NCI-H748 (cell line): ENCODE data around the gene CPB2.

Source experiments
- DNase-seq: peaks from one replicate; lab custom pipeline; 2025; ENCODE audit not compliant: unreplicated experiment; lab: John Stamatoyannopoulos, UW

CPB2 gene

GRCh38 chr13:46127358-46128023 is 22.7 kb upstream of the CPB2 start:
- DNase-seq = no peak

DNA sequence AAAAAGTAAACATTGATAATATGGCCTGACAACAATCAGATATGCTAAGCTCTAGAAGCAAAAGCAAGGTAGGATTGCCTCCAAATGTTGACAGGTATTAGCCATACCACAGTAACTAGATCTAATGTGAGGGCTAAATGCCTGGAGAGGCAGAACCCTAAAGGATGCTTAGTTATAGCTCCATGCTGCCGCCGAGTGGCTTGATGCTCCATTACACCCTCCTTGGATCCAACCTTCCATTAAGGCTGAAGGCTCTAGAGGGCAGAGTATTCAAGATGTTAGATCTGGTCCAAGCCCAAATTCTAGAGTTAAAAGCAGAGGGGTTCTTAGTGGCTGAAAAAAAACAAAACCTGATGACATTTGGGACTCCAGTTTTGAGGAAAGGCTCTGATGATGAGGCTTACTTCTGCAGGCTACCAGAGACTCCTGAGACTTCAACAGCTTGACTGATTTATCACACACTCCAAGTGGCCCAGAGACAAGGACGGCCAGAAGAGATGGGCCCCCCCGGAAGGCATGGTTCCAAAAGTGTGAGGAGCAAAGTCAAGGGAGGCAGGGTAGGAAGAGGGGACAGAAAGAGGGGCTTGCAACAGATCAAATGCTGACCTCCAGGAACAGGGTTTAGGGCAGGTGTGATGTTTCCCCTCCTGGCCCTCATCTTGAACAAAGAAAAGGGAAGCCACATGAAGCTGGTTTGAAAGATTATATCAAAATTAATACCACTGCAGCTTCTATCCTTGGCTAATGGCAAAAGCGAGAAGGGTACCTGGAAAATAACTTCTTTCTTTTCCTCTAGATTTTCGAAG is 21.9 kb upstream of the CPB2 start:
- peak; percentile 83 for DNase-seq

GRCh38 chr13:46126056-46126455 is 21.2 kb upstream of the CPB2 start:
- no peak for DNase-seq

- no peak for DNase-seq
Measured at GRCh38 chr13:46124967-46125933, 20.4 kb upstream of the CPB2 start.

DNA sequence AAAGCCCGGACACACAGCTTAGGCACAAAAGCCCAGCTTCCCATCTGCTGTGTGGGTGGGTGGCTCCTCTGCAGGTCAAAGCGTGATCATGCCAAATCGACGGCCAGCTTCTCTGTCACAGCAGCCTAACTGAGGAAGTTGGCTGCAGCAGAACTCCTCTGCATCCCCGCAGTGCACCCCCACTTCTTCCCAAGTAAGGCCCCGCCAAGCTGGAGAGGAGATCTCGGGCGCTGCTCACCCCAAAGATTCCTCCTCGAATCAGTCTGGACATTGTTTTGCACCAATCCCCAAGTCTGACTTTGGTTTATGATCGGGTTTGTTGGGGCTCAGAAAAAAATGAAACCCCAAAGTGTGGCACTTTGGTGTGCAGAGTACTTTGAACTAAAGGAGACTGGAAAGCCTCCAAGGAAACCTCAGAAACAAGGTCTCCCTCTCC is 19.7 kb upstream of the CPB2 start:
- no peak for DNase-seq

GRCh38 chr13:46122304-46122703 is 17.5 kb upstream of the CPB2 start:
- no peak for DNase-seq

- DNase-seq = no peak
Measured at GRCh38 chr13:46121597-46122163, 16.8 kb upstream of the CPB2 start.

DNA sequence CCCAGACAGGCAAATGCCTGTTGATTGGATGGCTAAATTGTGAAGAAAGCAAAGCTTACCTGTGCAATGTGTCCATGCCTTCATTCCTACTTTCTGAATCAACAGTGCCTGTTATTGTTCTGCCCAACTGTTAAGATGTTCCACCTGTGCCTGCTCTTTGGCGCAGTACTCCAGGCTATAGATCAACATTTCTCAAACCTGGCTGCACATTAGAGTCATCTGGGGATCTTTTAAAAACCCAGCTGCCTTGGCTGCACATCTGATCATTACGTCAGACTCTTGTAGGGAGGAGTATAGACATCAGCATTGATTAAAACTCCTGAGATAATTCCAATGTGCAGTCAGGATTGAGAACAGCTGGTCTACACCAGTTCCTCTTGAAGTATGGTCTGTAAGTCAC is 16.2 kb upstream of the CPB2 start:
- no peak for DNase-seq

- peak; percentile 39 for DNase-seq
Measured at GRCh38 chr13:46119883-46120614, 15.2 kb upstream of the CPB2 start.

DNA sequence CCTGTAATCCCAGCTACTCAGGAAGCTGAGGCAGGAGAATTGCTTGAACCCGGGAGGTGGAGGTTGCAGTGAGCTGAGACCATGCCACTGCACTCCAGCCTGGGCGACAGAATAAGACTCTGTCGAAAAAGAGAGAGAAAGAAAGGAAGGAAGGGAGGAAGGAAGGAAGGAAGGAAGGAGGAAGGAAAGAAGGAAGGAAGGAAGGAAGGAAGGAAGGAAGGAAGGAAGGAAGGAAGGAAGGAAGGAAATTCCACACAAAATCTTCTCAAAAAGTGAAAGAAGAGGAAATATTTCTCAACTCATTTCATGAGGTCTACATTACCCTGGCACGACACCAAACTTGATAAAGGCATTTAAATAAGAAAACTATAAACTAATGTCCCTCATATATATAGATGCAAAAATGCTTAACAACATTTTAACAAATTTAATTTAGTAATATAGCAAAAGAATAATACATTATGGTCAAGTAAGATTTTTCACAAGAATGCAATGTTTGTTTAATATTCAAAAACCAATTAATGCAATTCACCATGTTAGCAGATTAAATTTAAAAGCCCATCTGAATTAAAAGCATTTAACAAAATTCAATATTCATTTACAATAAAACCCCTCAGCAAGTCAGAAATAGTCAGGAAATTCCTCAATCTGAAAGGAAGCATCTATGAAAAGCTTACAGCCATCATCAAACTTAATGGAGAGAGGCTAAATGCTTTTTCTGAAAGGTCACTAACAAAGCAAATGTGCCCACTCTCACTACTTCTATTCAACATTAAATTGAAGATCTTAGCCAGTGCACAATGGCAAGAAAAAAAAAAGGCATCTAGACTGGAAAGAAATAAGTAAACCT is 12.0 kb upstream of the CPB2 start:
- no peak for DNase-seq

DNA sequence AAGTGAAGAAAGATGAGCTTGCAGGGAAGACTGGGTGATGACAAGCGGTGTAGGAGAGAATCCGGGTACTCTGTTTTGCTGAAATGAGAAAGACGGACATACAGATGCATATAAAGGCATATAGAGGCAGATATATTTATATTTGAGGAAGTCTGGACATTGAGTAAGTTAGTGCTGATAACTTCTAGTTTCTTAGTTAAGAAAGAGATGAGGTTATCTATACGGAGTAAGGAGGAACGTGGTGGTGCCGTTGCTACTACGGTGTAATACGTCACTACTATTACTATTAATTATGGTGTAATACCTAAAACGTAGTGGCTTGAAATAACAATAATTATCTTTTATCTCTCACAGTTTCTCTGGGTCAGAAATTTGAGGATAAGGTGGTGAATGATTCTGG is 9.8 kb upstream of the CPB2 start:
- no peak for DNase-seq

DNA sequence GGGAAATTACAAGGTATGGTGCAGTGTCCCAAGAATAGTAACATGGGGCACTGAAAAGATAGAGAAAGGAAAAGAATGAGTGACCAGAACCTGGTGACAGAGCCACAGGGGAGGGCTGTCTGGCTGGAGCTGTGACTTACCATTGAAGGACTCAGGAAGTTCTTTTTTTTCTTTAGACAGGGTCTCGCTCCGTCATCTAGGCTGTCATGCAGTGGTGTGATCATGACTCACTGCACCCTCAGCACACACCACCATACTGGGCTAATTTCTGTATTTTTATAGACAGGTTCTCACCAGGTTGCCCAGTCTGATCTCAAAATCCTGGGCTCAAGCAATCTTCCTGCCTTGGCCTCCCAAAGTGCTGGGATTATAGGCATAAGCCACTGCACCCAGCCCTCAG is 8.8 kb upstream of the CPB2 start:
- DNase-seq = no peak

- no peak for DNase-seq
Measured at GRCh38 chr13:46111151-46111550, 6.3 kb upstream of the CPB2 start.

DNA sequence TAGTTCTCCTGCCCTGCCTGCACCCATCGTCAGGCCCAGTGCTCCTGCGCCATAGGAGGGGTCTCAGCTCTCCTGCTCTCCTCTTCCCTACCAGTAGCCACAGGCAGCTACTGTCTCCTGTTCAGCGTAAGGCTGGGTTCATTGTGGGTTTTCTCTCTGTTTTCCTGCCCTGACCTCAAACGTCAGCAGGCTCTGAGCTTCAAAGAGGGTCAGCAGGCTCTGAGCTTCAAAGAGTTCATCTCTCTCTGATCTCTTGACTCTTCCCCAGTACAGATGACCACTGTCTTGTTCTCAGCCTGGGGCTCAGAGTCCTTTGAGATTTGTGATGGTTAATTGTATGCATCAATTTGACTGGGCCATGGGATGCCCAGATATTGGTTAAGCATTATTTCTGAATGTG is 4.6 kb upstream of the CPB2 start:
- no peak for DNase-seq

- DNase-seq = no peak
Measured at GRCh38 chr13:46106839-46107371, 2.1 kb upstream of the CPB2 start.

GRCh38 chr13:46103037-46103436 is 1.8 kb downstream of the CPB2 start:
- no peak for DNase-seq

DNA sequence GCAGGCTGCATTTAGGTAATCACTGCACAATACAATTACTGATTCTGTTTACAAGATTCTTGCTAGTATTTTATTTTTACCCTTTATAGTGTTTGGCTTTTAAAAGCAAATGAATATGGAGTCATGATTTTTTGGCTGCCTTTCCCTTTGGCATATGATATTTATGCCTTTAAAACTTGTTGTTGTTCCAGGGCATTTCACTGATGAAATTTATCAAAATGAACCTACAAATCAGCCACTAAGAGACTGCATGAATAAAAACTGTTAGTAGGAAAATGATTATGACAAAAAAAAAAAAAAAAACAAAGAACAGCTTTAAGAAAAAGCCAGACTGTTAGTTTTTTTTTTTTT is 2.6 kb downstream of the CPB2 start:
- DNase-seq = no peak

DNA sequence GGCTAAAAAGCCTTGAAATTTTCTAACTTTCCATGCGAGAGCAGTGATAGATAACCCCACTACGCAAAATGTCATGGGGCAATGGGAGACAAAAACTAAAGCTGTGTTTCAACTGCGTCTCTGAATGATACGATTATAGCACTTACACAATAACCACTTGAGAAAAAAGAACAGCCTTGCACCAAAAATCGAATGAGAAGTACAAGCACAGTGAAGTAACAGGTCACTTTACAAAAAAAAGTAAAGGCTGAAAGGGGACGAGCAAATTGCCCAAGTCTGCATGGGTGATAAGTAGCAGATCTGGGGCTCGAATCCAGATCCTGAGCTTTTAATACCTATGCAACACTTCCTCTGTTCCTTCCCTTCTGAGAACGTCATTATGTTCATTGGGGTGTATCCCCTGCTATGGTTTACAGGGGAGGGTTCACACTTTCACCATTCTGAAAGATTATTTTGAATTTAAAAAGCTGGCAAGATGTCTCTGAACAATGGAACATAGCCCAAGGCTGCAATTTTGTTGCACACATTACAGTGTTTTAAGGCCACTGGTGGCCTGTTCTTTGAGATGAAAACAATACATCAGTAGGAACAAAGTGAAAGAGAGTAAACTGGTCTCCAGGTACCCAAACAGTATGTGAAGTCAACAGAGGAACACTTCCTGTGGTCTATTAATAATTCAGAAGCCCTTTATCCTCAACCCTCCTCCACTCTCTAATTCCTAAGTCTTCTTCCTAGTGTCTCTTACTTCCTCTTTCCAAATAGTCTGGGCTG is 3.2 kb downstream of the CPB2 start:
- DNase-seq = peak; percentile 33

GRCh38 chr13:46101002-46101401 is 3.8 kb downstream of the CPB2 start:
- no peak for DNase-seq
